DMS53 treated with DMSO at 0.1 percent for 48 hours (cell line): ENCODE results near the gene APOBEC3H.
"Not testable (repeated sequence)": the region's sequence is repeated elsewhere in the genome, so short reads cannot be mapped to it uniquely, and the experiment has no call there.

Experiments
- DNase-seq: peaks from one replicate; lab custom pipeline; 2025; ENCODE audit not compliant: unreplicated experiment; lab: John Stamatoyannopoulos, UW

Gene APOBEC3H

DNA sequence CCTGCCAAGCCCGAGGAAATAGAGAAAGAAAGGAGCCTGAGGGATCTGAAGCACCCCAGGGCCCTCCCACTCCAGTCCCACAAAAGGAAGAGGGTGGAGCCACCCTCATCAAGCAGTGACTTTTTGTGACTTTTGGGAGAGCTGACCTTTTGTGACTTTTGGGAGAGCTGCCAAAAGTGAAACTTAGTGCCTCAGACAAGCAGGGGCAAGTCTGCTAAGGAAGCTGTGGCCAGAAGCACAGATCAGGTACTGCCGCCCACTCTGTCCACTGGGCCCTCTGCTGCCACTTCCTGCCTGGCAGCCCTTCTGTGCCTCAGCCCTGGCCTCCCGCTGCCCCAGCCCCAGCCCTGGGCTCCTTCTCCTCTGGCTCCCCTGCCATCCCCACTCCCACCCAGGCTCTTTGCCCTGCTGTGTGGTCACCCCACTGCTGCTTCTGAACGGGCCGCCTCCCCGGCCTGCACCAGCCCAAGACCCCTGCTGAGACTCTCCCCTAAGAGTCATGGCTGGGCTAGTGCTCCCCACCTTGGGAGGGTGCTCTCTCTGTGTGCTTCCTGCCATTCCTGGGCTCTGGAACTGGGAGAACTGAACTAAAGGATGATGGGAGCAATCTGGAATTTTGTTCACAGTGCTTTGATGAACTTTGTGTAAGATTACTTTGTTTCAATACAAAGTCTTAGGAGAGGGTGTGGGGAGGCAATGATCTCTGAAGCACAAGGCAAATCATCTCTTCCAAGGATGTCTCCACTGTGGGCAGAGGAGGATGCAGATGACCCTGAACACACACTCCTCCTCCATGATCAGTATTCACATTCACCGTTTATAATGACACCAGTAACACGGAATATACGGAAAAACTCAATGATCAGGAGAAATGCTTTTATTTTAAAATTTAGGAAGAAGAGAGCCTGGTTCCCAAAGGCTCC, at the start of gene APOBEC3H:
APOBEC3H (plus strand) TSS at position 147 of the 923 bp plus-strand sequence. CDS start 3,035 bp downstream, outside the sequence.
- no peak for DNase-seq

DNA sequence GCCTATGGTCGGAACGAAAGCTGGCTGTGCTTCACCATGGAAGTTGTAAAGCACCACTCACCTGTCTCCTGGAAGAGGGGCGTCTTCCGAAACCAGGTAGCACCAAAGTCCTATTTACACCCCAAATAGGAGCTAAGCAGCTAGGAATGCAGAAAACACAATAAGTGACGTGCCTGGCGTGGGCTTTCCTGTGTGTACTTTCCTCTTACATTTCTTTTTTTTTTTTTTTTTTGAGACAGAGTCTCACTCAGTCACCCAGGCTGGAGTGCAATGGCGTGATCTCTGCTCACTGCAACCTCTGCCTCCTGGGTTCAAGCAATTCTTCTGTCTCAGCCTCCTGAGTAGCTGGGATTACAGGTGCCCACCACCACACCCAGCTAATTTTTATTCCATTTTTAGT, 47.6 kb upstream of the APOBEC3H start:
- not testable (repeated sequence) for DNase-seq

DNA sequence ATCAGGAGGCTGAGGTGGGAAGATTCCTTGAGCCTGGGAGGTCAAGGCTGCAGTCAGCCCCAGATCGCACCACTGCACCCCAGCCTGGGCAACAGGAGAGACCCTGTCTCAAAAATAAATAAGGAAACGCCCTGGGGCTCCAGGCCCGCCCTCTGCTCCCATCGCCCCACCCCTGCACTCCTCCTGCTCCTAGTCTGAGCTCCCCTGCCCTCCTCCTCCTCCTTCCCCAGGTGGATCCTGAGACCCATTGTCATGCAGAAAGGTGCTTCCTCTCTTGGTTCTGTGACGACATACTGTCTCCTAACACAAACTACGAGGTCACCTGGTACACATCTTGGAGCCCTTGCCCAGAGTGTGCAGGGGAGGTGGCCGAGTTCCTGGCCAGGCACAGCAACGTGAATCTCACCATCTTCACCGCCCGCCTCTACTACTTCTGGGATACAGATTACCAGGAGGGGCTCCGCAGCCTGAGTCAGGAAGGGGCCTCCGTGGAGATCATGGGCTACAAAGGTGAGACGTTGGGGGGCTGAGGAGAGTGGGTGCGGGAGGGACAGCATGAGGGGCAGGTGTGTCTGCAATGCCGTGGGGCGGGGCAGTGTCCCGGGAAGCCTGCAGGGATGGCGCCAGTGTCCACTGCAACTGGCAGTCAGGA, 45.1 kb upstream of the APOBEC3H start:
- DNase-seq: not testable (repeated sequence)

DNA sequence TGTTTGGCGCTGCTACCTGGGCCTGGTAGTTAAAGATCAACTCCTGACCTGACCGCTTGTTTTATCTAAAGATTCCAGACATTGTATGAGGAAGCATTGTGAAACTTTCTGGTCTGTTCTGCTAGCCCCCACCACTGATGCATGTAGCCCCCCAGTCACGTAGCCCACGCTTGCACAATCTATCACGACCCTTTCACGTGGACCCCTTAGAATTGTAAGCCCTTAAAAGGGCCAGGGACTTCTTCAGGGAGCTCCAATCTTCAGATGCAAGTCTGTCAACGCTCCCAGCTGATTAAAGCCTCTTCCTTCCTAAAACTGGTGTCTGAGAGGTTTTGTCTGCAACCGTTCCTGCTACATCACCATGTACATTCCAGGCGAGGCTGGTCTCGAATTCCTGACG, 41.4 kb upstream of the APOBEC3H start:
- no peak for DNase-seq

DNA sequence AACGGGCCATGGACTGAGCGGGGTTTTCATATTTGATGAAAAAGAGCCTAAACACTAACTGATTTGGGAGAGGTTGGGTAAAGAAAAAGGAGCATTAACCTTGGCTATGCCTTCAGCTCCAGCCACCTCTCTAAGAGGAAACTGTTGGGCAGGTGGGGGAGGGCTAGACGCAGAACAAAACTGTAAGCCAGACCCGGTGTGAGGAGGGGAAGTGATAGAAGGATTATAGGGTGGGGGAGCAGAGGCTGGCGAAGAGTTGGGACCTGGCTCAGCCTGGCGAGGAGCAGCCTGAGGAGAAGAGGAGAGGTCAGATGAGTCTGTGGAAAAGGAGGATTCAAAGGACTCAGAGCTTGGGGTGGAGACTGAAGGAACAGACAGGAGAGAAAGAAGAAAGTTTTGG, 35.8 kb upstream of the APOBEC3H start:
- DNase-seq: not testable (repeated sequence)

DNA sequence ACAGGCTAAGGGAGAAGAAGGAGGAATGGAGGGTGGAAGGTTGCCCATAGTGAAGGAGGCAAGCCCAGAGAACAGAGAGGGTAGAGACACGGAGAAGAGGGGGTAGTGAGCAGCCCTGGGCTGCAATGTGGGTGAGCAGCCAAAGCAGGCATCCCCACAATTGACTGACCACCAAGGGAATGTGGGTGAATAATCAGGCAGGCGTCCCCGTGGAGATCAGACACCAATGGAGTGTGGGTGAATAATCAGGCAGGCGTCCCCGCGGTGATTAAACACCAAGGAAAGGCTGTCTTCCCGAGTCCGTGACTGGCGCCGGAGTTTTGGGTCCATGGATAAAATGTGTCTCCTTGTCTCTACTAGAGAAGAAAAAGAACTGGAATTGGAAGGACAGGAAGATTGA, 35.1 kb upstream of the APOBEC3H start:
- not testable (repeated sequence) for DNase-seq

DNA sequence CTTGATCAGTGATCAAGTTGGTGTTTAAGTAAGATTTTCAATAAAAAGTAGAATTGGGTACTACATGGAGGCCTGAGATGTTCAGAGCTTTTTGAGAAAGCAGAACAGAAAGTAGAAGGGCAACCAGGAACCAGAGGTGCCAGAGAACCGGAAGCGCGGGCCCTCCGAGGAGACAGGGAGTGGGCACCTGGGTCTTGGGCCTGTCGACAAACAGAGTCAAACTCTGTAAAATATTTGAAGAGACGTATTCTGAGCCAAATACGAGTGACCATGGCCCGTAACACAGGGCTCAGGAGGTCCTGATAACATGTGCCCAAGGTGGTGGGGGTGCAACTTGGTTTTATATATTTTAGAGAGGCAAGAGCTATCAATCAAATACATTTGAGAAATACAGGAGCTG, 33.1 kb upstream of the APOBEC3H start:
- not testable (repeated sequence) for DNase-seq

DNA sequence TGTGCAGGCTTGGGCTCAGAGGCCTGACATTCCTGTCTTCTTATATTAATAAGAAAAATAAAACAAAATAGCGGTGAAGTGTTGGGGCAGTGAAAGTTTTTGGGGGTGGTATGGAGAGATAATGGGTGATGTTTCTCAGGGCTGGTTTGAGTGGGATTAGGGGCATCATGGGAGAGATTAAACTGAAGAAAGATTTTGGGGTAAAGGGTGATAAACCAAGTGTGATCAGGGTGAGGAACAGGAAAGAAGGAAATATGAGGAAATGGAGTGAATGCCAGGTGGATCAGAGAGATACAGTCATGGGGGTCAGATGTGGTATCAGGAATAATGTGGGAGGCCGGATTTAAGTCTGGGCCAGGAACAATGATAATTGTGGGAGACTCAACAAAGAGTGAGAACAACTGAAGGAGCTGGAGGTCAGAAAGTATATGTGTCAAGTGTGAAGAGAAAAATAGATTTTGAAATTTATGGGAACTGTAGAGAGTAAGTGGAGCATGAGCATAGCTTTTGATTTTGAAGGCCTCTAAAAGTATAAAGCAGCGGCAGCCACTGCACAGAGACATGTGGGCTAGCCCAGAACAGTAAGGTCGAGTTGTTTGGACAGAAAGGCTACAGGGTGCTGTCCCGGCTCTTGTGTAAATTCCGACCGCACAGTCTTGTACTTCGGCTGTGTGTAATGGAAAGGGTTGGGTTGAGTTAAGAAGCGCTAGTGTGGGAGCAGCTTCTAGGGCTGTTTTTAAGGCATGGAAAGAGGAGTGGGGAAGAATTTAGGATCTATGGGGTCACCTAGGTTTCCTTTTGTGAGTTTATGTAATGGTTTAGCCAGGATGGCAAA, 30.4 kb upstream of the APOBEC3H start:
- DNase-seq: not testable (repeated sequence)

DNA sequence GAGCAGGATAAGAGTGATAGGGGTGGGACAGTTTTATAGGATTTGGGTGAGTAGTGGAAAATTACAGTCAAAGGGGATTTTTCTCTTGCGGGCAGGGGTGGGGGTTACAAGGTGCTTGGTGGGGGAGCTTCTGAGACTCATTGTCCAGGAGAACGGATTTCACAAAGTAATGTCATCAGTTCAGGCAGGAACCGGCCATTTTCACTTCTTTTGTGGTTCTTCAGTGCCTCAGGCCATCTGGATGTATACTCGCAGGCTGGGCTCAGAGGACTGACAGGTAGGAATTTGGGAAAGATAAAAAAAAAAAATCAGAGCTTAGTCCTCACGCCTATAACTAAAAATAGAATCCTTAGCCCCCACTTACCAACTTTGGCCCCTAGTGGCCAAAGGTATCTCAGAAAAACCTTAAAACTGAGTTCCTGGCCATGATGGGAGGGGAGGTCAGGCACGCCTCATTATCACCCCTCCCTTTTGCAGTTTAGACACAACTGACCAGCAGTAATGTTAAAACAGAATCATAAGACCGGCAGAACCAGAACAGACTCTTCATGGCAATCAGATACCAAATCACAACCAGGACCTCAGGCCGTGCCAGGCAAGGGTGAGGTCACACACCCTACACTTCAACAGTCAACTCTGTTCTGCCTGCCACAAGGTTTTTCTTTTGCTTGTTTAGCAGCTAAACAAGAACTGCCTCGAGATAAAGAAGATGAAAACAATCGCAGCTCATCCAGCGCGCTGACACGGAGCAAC, 28.8 kb upstream of the APOBEC3H start:
- DNase-seq: no peak

DNA sequence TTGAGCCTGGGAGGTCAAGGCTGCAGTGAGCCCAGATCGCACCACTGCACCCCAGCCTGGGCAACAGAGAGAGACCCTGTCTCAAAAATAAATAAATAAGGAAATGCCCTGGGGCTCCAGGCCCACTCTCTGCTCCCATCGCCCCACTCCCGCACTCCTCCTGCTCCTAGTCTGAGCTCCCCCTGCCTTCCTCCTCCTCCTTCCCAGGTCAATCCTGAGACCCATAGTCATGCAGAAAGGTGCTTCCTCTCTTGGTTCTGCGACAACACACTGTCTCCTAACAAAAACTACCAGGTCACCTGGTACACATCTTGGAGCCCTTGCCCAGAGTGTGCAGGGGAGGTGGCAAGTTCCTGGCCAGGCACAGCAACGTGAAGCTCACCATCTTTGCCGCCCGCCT, 26.9 kb upstream of the APOBEC3H start:
- no peak for DNase-seq

DNA sequence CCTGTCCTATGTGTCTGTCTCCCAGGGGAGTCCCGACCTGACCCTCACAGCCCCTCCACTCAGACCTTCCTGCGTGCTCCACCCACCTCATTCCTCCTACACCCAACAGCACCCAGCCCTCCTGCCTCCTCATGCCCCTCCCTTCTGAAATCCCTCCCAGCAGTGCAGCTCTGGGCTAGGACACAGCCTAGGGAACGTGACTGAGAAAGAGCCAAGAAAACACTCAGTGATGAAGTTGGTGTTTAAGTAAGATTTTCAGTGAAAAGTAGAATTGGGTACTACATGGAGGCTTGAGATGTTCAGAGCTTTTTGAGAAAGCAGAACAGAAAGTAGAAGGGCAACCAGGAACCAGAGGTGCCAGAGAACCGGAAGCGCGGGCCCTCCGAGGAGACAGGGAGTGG, 24.5 kb upstream of the APOBEC3H start:
- DNase-seq: not testable (repeated sequence)

DNA sequence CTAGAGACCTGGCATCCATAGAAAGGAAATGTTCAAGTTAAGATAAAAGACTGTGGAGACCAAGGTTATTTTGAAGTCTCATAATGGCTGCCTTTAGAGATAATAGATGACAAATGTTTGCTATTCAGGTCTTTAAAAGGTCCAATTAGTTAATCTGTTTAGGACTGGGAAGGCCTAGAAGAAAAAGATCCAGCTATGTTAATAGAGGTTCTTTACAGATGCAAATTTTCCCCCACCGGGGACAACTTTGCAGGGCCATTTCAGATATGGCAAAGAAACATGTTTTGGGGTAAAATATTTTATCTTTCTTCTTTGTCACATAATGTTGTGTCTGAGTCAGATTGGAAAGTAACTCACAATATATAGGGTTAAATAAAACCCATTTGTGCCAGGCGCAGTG, 23.1 kb upstream of the APOBEC3H start:
- no peak for DNase-seq

DNA sequence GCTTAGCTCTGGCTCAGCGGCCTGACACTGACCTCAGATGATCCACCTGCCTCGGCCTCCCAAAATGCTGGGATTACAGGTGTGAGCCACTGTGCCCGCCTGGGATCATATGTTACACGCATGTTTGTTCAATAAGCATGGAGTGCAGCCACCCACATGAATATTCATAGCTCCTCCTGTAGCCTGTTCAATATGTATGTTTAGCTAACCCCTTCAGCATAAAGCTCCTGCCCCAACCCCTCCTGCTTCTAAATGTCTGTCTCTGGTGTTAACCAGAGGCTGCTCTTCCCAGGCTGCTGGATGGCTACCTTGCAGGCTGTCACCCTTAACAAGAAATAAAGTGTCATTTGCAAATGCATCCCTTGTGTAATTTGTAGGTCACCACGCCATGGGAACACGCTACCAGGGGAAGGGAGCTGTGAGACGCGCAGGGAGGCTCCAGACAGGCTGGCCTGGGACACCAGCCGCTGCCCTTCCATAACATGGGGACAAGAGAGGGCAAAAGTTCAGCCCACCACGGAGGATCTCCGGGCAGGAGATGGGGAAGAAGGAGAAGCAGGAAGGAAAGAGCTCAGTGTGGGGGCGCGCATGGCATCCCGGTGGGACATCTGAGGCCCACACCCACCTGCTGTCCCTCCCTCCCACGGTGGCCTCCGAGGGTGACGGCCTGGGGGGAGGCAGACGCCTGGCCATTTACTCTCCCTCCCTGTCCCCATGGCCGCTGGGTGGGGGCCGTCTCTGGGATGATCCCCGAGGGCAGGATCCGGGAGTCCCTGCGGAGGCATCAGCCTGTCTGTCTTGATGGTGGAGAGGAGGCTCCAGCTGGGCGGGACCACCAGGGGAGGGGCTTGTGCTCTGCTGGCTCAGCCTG, 20.7 kb upstream of the APOBEC3H start:
- DNase-seq: not testable (repeated sequence)

DNA sequence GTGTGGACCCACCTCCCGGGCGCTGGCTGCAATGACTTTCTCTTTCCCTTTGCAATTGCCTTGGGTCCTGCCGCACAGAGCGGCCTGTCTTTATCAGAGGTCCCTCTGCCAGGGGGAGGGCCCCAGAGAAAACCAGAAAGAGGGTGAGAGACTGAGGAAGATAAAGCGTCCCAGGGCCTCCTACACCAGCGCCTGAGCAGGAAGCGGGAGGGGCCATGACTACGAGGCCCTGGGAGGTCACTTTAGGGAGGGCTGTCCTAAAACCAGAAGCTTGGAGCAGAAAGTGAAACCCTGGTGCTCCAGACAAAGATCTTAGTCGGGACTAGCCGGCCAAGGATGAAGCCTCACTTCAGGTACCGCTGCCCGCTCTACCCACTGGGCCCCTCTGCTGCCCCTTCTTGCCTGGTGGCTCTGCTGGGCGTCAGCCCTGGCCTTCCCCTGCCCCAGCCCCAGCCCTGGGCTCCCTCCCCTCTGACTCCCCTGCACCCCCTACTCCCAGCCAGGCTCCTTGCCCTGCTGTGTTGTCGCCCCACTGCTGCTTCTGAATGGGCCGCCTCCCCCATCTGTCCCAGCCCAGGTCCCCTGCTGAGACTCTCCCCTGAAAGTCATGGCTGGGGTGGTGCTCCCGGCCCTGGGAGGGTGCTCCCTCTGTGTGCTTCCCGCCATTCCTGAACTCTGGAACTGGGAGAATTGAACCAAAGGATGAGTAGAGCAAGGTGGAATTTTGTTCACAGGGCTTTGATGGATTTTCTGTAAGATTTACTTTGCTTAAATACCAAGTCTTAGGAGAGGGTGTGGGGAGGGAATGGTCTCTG, 19.8 kb upstream of the APOBEC3H start, which contains the start of gene APOBEC3G:
APOBEC3G (plus strand) TSS at position 250 of the 815 bp plus-strand sequence; CDS start at position 337, 87 bp downstream.
- not testable (repeated sequence) for DNase-seq

DNA sequence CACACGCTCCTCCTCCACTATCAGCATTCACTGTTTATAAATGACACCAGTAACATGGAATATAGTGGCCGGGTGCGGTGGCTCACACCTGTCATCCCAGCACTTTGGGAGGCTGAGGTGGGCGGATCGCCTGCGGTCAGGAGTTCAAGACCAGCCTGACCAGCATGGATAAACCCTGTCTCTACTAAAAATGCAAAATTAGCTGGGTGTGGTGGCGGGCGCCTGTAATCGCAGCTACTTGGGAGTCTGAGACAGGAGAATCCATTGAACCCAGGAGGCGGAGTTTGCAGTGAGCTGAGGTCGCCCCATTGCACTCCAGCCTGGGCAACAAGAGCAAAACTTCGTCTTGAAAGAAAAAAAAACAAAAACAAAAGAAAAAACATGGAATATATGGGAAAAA, 19.1 kb upstream of the APOBEC3H start:
- DNase-seq: not testable (repeated sequence)

DNA sequence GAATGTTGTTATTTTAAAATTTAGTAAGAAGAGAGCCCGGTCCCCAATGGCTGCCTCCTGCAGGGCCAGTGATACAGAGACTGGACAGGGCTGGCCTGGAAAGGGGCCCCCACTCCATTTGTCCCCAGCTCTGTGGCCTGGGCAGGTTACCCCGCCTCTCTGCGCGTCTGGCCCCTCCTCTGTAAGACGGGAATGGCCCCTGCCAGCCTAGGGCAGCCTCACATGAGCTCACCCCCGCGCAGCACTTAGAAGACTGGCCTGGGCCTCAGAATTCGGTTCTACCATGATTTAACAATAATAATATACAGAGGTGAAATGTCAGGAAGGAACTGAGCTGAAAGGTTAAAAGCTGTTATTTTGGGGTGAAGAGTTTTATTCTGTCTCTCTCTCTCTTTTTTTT, 18.7 kb upstream of the APOBEC3H start:
- no peak for DNase-seq

DNA sequence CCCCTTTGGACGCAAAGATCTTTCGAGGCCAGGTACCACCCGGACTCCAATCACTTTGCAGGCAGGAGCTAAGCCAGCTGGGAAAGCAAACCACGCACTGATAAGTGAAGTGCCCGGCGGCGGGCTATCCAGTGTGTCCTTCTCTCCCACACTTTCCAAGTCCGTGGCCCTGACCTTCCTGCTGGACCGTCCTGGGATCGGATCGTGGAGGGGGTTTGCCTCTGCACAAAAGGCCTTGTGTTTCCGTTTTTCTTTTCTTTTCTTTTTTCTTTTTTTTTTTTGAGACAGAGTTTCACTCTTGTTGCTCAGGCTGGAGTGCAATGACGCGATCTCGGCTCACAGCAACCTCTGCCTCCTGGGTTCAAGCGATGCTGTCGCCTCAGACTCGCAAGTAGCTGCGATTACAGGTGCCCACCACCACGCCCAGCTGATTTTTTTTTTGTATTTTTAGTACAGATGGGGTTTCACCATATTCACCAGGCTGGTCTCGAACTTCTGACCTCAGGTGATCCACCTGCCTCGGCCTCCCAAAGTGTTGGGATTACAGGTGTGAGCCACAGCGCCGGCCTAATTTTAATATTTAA, 17.9 kb upstream of the APOBEC3H start:
- DNase-seq: not testable (repeated sequence)

DNA sequence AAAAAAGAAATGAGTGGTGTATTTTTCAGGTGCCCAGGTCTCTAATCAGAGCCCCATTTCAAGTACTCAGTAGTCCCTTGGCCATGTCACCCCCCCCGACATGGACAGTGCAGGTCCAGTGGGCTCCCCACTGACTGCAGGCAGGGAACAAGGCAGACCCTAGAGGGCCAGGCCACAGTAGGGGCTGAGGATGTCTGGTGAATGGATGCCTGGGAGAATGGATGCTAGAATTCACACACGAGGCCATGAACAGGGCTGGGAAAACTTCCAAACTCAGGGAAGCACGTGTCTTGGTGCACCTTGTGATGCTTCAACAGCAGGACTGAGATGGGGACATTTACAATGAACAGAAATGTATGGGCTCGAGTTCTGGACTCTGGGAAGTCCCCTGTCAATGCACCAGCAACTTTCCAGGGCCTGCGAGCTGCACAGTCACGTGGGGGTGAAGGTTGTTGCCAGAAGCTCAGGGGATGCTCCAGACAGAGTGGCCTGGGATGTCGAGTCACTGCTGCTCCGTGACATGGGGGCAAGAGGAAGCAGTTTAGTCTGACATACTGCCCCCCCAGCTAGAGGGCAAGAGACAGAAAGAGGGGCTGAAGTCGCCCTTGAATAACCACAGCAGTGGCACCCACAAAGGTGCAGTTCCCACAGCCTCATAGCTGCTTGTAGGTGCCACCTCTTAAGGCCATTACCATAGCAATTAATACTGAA, 16.8 kb upstream of the APOBEC3H start:
- no peak for DNase-seq
